Fibroblast of peridontal ligament (primary cell): ENCODE data around the gene RHOBTB3.
"Not testable (repeated sequence)": the region's sequence is repeated elsewhere in the genome, so short reads cannot be mapped to it uniquely, and the experiment has no call there.

Source experiments
- DNase-seq: peaks from one replicate; pipeline ENCODE4 v3.0.0-alpha.2; 2010; ENCODE audit errors: extremely low read depth

Gene RHOBTB3

GRCh38 chr5:95799191-95799835 lies 68.2 kb downstream of the RHOBTB3 start:
- DNase-seq, result no peak

DNA sequence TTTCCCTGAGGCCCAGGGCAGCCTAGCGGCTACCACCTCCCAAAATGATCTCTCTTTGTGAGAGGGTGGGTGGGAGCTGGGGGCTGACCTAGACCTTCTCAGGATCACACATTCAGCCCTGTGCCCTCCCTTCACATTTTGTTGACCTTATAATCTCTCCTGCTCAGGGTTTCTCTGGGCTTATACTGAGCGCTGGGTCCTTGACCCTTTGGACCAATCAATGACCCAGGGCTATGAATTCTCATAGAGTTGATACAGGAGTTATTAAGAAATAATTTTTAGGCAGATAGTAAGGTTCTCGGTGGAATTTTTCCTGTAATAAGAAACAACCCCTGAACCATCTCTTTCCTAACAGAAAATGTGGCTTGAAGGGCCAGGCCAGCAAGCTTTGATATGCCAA lies 69.4 kb downstream of the RHOBTB3 start:
- DNase-seq, result no peak

DNA sequence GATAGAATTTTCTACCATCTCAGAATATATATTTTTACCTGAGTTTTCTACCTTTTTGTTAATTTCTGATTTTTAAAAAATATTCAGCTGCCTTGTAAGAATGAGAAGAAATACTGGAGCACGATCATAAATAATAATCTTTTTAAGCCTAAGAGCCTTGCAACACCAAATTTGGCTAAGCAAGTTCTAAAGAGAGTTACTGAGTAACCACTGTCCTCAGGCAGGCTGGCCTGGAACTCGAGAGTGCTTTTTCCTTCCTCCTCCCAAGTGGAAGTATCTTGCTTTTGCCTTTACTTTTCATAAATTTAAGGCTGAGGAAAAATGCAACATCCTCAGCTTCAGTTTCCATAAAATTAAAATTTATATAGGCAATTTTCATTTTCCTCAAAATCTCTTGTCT lies 70.4 kb downstream of the RHOBTB3 start:
- DNase-seq, result no peak

GRCh38 chr5:95801961-95802360 lies 70.8 kb downstream of the RHOBTB3 start:
- no peak for DNase-seq

DNA sequence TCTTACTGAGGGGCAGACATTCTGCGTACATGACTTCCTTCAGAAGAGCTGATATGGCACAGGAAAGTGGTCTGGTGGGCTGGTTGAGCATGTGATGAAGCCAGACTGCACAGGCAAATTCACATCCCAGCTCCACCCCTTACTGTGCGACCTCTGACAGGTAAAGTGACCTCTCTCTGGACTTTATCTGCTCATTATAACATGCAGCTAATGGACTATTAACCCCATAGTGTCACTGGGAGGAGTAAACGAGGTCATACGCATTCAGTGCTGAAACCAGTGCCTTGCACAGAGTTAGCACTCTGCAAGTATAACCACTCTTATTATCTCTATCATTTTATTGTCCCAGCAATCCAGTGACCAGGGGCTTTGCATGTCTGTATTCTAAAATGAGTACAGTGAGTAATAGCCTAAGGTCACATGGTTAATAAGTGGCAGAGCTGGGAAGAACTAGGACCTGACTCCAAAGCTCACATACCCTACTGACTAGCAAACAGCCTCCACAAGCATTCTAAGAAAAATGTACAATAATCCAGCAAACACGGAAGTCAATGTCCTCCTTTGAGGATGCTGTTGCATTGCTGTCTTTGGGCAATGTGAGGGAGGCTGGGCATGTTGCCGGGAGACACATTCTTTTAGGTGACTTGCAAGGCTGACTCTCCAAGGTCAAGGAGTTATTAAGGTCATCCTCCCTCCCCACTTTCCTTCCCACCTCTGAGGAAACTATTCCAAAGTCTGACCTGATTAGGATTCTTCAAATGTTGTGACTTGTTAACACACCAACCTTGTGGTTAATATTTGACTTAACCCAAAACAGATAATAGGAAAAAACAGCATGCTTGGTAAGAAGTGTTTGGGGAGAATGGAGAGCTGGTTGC lies 72.4 kb downstream of the RHOBTB3 start:
- DNase-seq, result no peak

GRCh38 chr5:95804736-95805539 lies 73.8 kb downstream of the RHOBTB3 start:
- no peak for DNase-seq

DNA sequence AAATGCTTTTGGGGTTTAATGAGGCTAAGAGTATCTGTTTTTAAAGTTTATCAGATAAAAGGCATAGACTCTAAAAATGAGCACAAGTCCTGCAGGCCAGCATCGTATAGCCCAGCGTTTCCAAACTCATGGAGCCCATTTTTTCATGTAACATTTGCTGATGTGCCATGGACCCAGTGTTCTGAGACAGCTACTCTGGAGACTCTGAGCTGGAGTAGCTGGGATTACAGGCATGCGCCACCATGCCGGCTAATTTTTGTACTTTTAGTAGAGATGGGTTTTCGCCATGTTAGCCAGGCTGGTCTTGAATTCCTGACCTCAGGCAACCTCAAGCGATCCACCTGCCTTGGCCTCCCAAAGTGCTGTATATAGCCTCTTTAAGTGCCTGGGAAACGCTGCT lies 75.6 kb downstream of the RHOBTB3 start:
- no peak for DNase-seq

DNA sequence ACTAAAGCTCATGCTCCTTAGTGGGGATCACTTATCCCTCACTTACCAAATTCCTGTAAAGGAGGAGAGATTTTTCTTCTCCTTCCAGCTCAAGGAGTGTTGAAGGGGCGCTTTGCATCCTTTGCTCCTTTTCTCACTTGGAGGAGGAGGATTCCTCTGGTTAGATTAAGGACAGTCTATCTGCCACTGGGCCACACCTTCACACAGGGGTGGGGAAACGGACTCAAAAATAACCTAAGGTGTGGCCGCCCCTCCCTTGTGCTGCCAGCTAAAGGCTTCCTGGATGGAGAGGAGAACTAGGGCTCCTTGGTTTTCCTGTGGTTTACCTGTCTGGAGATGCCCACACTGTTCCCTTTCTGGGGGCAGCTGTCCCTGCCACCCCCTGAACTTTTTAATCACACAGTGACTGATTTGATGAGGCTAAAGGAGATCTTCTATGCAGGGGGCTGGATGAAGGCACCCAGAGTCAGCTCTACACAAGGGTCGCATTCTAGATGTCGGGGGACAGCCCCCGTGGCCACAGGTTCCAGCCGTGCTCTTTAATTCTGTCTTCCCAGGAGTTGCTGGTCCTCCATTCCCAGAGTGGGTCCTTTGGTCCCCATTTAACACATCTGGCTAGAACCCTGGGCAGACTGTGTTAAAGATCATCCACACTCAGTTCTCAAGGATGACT lies 77.0 kb downstream of the RHOBTB3 start:
- DNase-seq, result no peak

DNA sequence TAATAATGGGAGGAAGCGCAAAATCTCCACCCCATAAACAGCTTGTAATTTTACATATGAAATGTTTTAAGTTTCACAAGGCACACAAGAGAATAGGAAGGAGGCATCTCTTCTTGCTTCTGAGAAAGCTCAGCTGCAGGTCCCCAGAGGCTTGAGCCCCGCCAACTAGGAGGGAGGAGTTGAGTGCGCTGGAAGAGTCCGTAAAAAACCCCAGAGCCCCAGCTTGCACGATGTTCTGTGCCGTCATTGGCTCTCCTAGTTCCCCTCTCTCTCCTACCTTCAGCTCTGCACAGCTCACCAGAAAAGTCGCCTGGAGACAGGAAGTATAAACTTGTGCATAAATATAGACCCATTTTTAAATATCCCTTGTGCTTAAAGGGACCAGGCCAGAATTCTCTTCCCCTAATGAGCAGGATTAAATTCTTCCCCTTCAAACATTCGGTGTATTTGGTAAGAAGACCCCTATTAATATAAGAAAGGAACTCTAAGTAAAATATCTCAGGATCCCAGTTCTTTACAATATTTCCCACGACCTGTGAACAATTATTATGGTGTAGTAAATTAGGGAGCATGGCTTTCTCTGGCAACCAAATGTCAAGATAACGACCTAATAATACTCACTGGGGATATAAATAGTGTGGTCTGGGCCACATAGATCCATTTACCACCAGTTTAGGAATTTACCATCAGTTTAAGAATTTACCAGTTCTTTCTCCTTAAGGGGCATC lies 77.7 kb downstream of the RHOBTB3 start:
- peak; percentile 91 for DNase-seq

DNA sequence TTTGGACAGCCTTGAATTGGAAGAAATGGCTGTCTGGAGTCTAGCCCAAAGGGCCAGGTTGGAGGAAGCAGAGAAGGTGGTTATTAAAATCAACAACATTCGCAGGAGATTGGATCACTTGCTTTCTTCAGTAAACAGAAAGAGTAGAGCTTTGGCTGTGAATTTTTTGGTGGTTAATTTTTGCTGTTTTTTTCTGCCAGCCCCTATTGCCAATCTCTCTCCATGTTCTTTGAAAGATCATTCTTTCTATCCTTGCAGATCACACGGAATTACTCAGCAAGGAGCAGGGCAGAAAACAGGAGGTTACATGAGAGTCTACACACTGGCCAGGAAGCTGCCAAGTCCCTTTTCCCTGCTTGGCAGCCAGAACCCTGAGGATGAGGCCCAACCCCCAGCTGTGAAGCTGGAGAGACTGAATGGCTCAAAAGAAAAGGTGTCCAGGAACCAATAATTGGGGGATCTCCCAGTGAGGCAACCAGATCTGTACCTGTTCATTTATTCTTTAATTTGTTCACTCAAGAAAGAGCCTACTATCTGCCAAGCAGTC lies 78.4 kb downstream of the RHOBTB3 start:
- DNase-seq, result peak; percentile 64

DNA sequence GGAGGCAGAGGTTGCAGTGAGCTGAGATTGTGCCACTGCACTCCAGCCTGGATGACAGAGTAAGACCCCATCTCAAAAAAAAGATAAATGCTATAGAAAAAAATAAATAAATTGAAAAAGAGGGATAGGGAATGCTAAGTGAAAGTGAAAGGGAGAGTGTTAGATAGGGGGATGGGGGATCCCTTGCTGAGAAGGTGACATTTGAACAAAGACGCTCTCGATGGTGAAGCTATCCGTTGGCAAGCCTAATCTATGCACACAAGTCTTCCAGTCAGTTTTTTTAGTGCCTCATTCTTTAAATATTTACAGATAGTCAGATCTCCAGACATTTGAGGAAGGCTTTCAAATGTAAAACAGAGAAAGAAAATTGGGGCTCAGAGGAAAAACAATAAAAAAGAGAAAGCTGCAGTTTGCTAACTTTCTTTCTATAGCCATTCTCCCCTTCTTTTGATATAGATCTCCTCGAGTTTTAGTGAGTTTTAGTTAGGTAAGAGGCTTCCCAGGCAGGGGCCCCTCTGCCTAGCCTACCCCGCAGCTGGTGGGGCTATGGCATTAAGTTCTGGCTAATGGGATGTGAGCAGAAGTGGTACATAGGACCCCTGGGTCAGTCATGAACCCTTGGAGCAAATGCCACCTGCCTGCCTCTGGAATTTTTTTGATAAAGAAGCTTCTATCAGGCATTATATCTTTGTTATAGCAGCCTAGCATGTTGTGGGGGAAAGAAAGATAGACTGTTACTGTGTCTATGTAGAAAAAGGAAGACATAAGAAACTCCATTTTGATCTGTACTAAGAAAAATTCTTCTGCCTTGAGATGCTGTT lies 79.4 kb downstream of the RHOBTB3 start:
- peak; percentile 38 for DNase-seq

DNA sequence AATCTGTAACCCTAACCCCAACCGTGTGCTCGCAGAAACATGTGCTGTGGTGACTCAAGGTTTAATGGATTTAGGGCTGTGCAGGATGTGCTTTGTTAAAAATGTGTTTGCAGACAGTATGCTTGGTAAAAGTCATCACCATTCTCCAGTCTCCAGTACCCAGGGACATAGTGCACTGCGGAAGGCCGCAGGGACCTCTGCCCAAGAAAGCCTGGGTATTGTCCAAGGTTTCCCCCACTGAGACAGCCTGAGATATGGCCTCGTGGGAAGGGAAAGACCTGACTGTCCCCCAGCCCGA lies 79.9 kb downstream of the RHOBTB3 start:
- peak; percentile 30 for DNase-seq

DNA sequence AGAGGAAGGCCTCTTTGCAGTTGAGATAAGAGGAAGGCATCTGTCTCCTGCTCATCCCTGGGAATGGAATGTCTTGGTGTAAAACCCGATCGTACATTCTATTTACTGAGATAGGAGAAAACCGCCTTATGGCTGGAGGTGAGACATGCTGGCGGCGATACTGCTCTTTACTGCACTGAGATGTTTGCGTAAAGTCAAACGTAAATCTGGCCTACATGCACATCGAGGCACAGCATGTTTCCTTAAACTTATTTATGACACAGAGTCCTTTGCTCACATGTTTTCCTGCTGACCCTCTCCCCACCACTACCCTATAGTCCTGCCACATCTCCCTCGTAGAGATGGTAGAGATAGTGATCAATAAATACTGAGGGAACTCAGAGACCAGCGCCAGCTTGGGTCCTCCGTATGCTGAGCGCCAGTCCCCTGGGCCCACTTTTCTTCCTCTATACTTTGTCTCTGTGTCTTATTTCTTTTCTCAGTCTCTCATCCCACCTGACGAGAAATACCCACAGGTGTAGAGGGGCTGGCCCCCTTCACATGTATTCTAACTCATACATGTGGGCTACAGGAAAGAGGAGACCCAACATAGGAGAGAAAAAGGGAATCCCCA lies 80.4 kb downstream of the RHOBTB3 start:
- DNase-seq, result not testable (repeated sequence)

DNA sequence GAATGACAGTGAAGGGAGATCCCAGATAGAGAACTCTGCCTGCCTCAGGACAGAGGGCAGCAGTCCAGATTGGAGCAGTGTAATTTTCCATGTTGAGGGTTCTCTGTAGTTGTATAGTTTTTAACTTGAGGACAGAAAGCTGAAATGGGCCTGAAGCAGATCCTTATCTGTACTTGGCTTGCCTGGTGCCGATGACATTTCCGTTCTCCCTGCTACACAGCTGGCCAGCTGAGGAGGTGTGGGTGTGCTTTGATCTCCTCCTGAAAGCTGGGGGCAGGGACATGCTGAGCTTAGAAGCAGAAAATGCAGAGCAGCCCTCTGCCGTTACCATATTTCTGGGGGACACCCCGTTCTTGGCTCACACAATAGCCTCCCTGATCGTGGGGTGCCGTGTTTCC lies 80.9 kb downstream of the RHOBTB3 start:
- DNase-seq, result no peak

DNA sequence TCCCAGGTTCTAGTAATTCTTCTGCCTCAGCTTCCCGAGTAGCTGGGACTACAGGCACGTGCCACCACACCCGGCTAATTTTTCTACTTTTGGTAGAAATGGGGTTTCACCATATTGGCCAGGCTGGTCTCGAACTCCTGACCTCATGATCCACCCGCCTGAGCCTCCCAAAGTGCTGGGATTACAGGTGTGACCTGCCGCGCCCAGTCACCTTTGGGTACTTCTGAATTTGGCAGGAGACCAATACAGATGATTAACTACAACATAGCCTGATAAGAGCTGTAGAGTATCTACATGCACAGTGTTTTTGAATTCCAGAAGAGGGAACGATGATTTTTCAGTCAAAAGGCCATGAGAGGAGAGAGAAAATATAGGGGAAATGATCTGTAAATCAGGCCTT lies 81.9 kb downstream of the RHOBTB3 start:
- not testable (repeated sequence) for DNase-seq

DNA sequence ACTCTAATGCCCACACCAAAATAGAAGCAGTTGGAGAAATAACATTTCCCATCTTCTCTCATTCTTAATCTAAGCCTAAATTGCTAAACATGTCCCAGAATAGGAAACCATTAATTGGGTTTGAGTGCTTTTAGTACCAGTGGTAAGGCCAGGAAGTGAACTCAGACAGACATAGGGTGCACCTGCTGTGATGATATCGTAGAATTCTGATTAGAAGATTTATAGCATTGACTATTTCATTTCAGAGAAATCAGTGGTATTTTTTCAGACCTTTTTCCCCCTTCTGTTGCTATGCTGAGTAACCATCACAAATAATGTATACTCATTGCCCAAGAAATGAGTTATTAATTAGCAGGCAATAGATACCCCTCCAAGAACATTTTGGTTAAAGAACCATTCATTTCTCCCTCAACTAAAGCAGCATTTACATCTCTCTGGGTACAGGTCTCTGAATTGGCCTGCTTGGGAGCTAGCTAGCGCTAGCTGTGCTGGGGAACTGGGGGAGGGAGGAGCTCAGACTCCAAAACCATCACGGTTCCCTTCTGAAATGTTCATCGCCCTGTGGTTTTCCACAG lies 84.1 kb downstream of the RHOBTB3 start:
- no peak for DNase-seq

GRCh38 chr5:95816341-95816740 lies 85.2 kb downstream of the RHOBTB3 start:
- no peak for DNase-seq

DNA sequence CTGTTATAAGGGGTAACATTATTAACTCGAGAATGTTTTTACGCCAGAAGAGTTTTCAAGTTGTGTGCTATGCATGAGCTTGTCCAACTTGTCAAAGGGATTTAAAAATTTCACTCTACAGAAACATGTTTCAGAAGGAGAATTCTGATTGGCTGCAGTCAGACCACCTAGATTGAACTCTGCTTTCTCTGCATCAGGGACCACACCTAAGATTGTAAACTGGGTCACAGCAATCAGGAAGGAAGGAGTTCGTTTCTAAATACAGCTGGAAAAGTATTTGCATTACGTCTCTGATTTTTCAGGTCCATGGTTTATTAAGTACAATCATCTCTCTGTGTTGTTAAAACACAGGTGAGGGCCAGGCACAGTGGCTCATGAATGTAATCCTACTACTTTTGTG lies 85.6 kb downstream of the RHOBTB3 start:
- DNase-seq, result no peak

GRCh38 chr5:95817430-95817829 lies 86.3 kb downstream of the RHOBTB3 start:
- DNase-seq, result no peak
